Karpas-422 (cell line): ENCODE data around the gene SNTB2. TPM values are rescaled to one million over a fixed set of nuclear protein-coding genes. Genes with fewer than 3 reads are reported as not detected.

Experiments used
- DNase-seq: peaks from one replicate; pipeline ENCODE4 v3.0.0-alpha.2; 2015
- H2AFZ ChIP-seq: fragments of 200-600 bp; sonication (generic); 2 replicates; pipeline ENCODE4 v1.6.1; 2014; ENCODE audit warnings: antibody characterized with exemption, low read length, mixed read lengths
- H3K27ac ChIP-seq: fragments of 200-600 bp; sonication (generic); 2 replicates; pipeline ENCODE4 v1.5.1; 2014; ENCODE audit warnings: mild to moderate bottlenecking, low read length, moderate library complexity
- H3K27me3 ChIP-seq: fragments of 200-600 bp; sonication (generic); 2 replicates; pipeline ENCODE4 v1.6.1; 2014; ENCODE audit warnings: low read length, mixed read lengths
- H3K36me3 ChIP-seq: fragments of 200-600 bp; sonication (generic); 2 replicates; pipeline ENCODE4 v1.6.1; 2014; ENCODE audit warnings: low read length, mixed read lengths; ENCODE audit not compliant: insufficient read depth
- H3K4me1 ChIP-seq: fragments of 200-600 bp; sonication (generic); 2 replicates; pipeline ENCODE4 v1.6.1; 2014; ENCODE audit warnings: mild to moderate bottlenecking, low read length, mixed read lengths
- H3K4me2 ChIP-seq: fragments of 200-600 bp; sonication (generic); 2 replicates; pipeline ENCODE4 v1.6.1; 2014; ENCODE audit warnings: low read length, low read depth, mild to moderate bottlenecking; ENCODE audit not compliant: poor library complexity, severe bottlenecking
- H3K4me3 ChIP-seq: fragments of 200-600 bp; sonication (generic); 2 replicates; pipeline ENCODE4 v1.5.1; 2014; ENCODE audit warnings: mild to moderate bottlenecking, antibody characterized with exemption, low read length, mixed read lengths
- H3K79me2 ChIP-seq: fragments of 200-600 bp; sonication (generic); 2 replicates; pipeline ENCODE4 v1.6.1; 2014; ENCODE audit warnings: mild to moderate bottlenecking, low read length, mixed read lengths
- H3K9ac ChIP-seq: fragments of 200-600 bp; sonication (generic); 2 replicates; pipeline ENCODE4 v1.6.0; 2014; ENCODE audit warnings: low read length
- H3K9me2 ChIP-seq: fragments of 200-600 bp; sonication (generic), shearing (Covaris generic); replicated peaks from 2 replicates; pipeline ENCODE4 v1.6.0; 2014; ENCODE audit warnings: mild to moderate bottlenecking, low read length, moderate library complexity; ENCODE audit not compliant: insufficient read depth
- H3K9me3 ChIP-seq: fragments of 300-700, 200-600 bp; sonication (generic); 2 replicates; pipeline ENCODE4 v1.6.1; 2014; ENCODE audit warnings: low read length, mixed read lengths
- H4K20me1 ChIP-seq: fragments of 200-600 bp; sonication (generic); 2 replicates; pipeline ENCODE4 v1.6.1; 2014; ENCODE audit warnings: mild to moderate bottlenecking, antibody characterized with exemption, low read length, low read depth; ENCODE audit not compliant: insufficient read depth
- total RNA-seq: library from RNA; depleted of rRNA; stranded (reverse); fragments of >200 nt; shearing (Covaris generic); gene quantifications from 2 replicates; pipeline ENCODE4 v1.2.3, GENCODE V29; 2014; ENCODE audit warnings: low replicate concordance

The SNTB2 gene
- total RNA-seq, 1 experiment from 2014 or later, result 17.7 TPM

DNA sequence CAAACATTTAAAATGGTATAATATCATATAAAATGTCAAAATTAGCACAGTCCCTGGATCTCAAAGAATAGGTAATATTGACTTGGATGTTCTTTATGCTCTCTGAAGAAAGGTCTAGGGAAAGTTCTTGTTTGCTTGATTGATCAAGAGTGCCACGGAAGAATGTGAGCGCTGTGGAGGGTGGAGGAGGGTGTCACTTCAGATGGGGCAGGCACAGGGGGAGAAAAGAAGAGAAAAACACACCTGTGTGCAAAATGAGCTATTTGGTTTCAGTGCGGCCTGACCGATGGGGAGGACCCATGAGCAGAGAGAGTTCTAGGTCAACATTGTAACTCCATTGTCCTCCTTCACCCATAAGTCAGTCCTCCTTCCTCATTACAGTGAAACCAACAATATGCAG is 115.3 kb downstream of the SNTB2 start:
- H3K4me2 ChIP-seq, result no peak overlapping the region
- no peak overlapping the region for H3K27ac ChIP-seq
- no peak overlapping the region for H3K4me3 ChIP-seq
- H2AFZ ChIP-seq, result no peak overlapping the region
- peaks cover 15% of the 10 kb centered on the region; the same call in 1 of the 2 replicates for H3K36me3 ChIP-seq
- peaks cover 7% of the 10 kb centered on the region for H3K4me1 ChIP-seq
- no peak for DNase-seq
- no peaks in the 10 kb centered on the region for H4K20me1 ChIP-seq
- no peaks in the 10 kb centered on the region for H3K79me2 ChIP-seq
- no peak overlapping the region for H3K9ac ChIP-seq
- no peaks in the 10 kb centered on the region for H3K9me2 ChIP-seq
- H3K9me3 ChIP-seq, result no peaks in the 10 kb centered on the region
- H3K27me3 ChIP-seq, result no peaks in the 10 kb centered on the region

DNA sequence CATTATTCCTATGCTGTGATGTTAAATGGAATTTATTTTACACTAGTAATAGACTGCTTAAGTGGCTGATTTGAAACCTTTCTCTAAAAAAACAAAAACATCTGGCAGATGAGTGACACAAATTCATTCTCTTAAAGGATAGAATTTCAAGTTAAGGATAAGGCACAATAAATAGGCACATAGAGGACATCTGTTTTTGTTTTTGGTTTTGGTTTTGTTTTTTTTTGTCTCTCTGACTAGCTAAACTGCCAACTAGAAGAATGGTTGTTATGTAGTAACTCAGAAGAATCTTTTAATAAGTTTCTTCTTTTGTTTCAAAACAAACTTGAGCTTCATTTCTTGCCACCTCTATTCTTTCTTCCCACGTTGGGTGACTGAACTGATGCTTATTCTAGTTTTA is 119.1 kb downstream of the SNTB2 start:
- Histone ChIP-seq H4K20me1 (no peaks in the 10 kb centered on the region), H3K27ac (no peak overlapping the region), H3K9me2 (no peaks in the 10 kb centered on the region), H3K36me3 (peaks cover 12% of the 10 kb centered on the region; the same call in 1 of the 2 replicates), H3K4me2 (no peak overlapping the region), H2AFZ (no peak overlapping the region), H3K4me1 (peaks cover 11% of the 10 kb centered on the region), H3K9me3 (no peaks in the 10 kb centered on the region), H3K27me3 (no peaks in the 10 kb centered on the region), H3K4me3 (no peak overlapping the region), H3K9ac (no peak overlapping the region), H3K79me2 (0 out of 2 replicates have a peak, but pooled peaks cover 3% of the 10 kb centered on the region)
- no peak for DNase-seq

DNA sequence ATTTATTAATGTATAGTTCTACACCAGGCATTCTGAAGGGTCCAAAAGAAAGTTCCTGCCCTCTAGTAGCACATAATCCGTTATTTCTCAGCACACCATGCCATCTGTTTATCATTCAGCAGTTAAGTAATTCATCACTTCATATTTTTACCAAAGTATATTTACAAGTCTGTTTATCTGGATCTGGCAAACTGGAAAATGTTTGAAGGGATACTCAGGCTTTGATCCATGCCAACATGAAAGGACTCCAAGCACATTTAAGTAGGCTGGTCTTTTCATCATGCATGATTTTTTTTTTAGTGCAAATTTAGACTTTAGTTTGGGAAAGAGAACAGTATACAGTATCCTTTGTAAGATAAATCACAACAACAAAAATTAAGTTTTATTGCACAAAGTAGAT is 120.1 kb downstream of the SNTB2 start:
- Histone ChIP-seq H3K9ac (no peak overlapping the region), H3K4me2 (no peak overlapping the region), H4K20me1 (peaks cover 3% of the 10 kb centered on the region), H3K36me3 (peaks cover 8% of the 10 kb centered on the region; the same call in 1 of the 2 replicates), H3K4me3 (no peak overlapping the region), H3K9me2 (no peaks in the 10 kb centered on the region), H3K79me2 (peaks cover 12% of the 10 kb centered on the region), H3K4me1 (peaks cover 12% of the 10 kb centered on the region), H3K27me3 (no peaks in the 10 kb centered on the region), H3K9me3 (no peaks in the 10 kb centered on the region), H3K27ac (no peak overlapping the region), H2AFZ (no peak overlapping the region)
- DNase-seq, result no peak

DNA sequence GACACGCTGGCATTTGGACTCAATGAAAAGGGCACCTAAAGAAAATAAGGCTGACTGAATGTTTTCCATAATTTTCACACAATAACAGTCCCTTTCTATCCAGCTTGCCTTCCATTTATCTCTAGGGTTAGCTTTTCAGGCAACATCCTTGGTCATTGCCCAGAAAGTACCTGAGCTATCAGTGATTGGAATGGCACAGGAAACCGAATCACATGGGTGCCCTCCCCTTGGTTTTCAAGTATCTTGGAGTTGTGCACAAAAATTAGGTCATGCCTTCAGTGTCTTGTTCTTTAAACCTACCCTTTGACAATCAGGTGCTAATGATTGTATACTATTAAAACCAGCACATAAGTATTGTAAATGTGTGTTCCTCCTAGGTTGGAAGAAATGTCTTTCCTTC is 120.9 kb downstream of the SNTB2 start:
- peaks cover 18% of the 10 kb centered on the region for H3K79me2 ChIP-seq

DNA sequence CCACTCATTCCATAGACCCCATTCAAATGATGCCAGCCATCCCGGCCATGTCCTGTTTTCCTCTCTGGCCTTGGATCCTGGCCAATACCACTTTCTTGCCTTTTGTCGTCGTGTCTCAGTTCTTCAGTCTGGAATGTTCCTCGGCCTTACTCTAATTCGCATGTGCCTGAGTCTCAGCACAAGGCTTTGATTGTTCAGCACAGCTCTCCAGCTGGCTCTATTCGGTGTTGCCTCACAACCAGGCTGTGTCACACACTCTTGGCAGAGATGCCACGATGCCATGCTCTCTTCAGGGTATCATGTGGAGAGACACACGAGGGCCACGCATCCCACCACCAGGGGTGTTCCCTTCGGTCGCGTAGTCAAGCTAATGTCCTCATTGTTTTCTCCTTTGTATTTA is 122.4 kb downstream of the SNTB2 start:
- Histone ChIP-seq H3K79me2 (peaks cover 33% of the 10 kb centered on the region), H3K9me2 (no peaks in the 10 kb centered on the region), H4K20me1 (peaks cover 14% of the 10 kb centered on the region), H3K27ac (no peak overlapping the region), H3K4me3 (no peak overlapping the region), H3K9ac (no peak overlapping the region), H3K4me2 (no peak overlapping the region), H3K4me1 (peaks cover 15% of the 10 kb centered on the region), H3K9me3 (no peaks in the 10 kb centered on the region), H3K27me3 (no peaks in the 10 kb centered on the region), H2AFZ (no peak overlapping the region), H3K36me3 (peaks cover 10% of the 10 kb centered on the region; the same call in 1 of the 2 replicates)
- DNase-seq, result no peak

More for the DNA sequence above, 120.9 kb downstream of the SNTB2 start:
- Histone ChIP-seq H2AFZ (no peak overlapping the region), H3K4me1 (peaks cover 15% of the 10 kb centered on the region), H3K27me3 (no peaks in the 10 kb centered on the region), H3K9me2 (no peaks in the 10 kb centered on the region), H3K27ac (no peak overlapping the region), H3K9ac (no peak overlapping the region), H3K9me3 (no peaks in the 10 kb centered on the region), H4K20me1 (peaks cover 7% of the 10 kb centered on the region), H3K36me3 (peaks cover 8% of the 10 kb centered on the region; the same call in 1 of the 2 replicates), H3K4me3 (no peak overlapping the region), H3K4me2 (no peak overlapping the region)
- no peak for DNase-seq

DNA sequence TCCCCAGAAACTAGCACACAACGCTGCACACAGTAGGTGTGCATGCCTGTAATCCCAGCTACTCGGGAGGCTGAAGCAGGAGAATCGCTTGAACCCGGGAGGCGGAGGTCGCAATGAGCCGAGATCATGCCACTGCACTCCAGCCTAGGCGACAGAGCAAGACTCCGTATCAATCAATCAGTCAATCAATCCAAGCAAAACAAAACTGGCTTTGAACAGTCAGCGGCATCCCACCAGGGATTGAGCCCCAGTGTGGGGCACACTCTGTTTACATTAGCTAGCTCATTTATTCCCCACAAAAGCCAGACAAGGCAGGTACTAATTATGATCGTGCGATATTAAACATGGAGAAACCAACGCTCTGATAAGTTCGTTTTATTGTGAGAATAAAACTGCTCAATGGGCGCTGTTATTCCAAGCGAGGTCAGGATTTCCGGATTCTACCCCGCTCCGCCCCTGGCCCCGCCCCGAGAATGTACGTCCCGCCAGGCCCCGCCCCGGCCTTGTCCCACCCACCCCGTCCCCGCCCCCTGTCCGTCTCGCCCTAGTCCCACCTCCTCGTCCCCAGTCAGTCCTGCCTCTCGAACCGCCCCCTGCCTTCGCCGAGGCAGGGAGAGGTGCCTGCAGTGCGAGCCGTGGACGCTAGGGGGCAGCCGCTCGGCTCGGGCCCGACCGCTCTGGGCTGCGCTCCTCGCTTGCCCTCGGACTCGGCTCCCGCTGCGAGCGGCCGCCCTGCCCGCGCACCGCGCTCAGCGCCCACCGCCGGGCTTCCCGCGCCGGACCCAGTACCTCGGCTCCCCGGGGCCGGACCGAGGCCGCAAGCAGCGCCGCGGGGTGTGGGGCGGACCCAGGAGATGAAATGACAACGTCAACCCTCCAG is 123.9 kb downstream of the SNTB2 start, which contains the start of gene VPS4A:
Gene VPS4A, plus strand, starts transcription at position 698 of the 880 bp plus-strand sequence. Its CDS starts 162 bp downstream, at position 860.
- Histone ChIP-seq H3K27me3 (no peaks in the 10 kb centered on the region), H3K79me2 (peaks cover 38% of the 10 kb centered on the region), H3K4me1 (peaks cover 7% of the 10 kb centered on the region), H3K36me3 (peaks cover 9% of the 10 kb centered on the region; the same call in 1 of the 2 replicates), H3K9me3 (no peaks in the 10 kb centered on the region), H3K4me2 (peak within 1 kb of the TSS; percentile 87), H3K4me3 (peak within 1 kb of the TSS; percentile 84), H4K20me1 (peaks cover 17% of the 10 kb centered on the region), H3K9me2 (no peaks in the 10 kb centered on the region), H3K9ac (peak within 1 kb of the TSS; percentile 98), H2AFZ (no peak within 1 kb of the TSS; the same call in 1 of the 2 replicates), H3K27ac (peak within 1 kb of the TSS; percentile 60; the same call in 1 of the 2 replicates)
- peak; percentile 98 for DNase-seq

DNA sequence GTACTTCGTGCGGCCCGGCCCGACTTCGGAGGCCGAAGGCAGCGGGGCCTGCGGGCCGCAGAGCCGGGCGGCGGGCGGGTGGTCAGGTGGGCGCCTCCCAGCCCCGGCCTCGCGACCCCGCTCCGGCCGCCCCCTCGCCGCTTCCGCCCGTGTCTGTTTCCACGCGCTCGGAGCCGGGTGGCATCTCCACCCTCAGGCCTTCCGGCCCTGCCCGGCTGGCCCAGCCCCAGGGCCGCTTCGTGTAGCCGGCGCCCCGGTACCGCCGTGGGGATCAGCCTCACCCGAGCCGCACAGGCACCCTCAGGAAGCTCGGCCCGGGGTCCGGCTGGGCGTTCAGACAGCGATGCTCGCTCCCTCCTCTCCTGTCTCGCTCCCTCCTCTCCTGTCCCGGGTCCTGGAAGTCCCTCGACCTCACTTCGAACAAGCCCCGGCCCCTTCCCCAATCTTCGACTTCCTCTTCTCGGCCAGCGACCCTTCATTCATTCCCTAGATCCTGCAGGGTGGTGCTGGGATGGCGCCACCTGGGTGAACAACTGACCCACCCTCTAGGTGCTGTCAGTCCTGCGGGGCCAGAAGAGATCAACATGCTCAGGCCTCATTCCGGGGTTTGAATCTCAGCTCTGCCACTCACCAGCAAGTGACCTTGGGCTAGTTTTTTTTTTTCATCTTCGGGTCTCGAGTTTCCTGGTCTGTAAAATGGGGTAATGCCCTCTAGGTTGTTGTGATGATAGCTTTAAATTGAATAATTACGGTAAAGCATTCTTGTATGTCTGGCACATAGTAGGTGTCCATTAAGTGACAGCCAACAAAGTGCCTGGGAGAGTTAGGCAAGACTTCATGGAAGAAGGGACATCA is 124.8 kb downstream of the SNTB2 start:
- Histone ChIP-seq H3K27ac (peak overlapping the region; percentile 60; the same call in 1 of the 2 replicates), H4K20me1 (peaks cover 17% of the 10 kb centered on the region), H3K9me2 (no peaks in the 10 kb centered on the region), H3K36me3 (peaks cover 14% of the 10 kb centered on the region), H3K27me3 (no peaks in the 10 kb centered on the region), H3K4me2 (peak overlapping the region; percentile 87), H3K4me3 (peak overlapping the region; percentile 84), H2AFZ (no peak overlapping the region; the same call in 1 of the 2 replicates), H3K9me3 (no peaks in the 10 kb centered on the region), H3K4me1 (peaks cover 7% of the 10 kb centered on the region), H3K79me2 (peaks cover 38% of the 10 kb centered on the region), H3K9ac (peak overlapping the region; percentile 98)
- DNase-seq, result peak; percentile 80
